GM23248 (cell line): Measurements from ENCODE around the gene LTF.

Source experiments
- EZH2 ChIP-seq: fragments of 200-600 bp; sonication (generic); IDR thresholded peaks from 2 replicates; pipeline ENCODE4 v1.6.1; 2018; ENCODE audit warnings: antibody characterized with exemption, mild to moderate bottlenecking; ENCODE audit not compliant: insufficient read depth, poor library complexity, severe bottlenecking
- EZH2phosphoT487 ChIP-seq: fragments of 200-600 bp; sonication (generic); IDR thresholded peaks from 2 replicates; pipeline ENCODE4 v1.6.1; 2018; ENCODE audit warnings: antibody characterized with exemption, moderate library complexity, mild to moderate bottlenecking, low read depth; ENCODE audit not compliant: insufficient read depth

DNA sequence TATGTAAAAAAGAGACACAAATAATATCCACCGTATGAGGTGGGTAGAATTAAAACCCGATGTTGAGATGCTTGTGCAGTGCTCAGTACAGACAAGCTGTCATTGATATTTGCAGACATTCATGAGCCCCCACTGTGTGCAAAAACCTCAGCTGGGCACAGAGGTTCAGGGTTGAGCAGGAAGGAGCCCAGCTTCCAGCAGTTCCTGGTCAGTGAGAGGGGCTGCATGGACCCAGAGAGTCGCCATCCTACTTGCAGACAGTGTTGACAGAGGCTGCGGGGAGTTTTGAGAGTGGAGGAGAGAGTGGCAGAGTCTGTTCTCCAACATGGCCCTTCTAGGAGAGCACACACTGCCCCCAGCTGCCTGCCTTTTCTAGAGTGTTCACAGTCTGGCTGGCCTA lies 6.1 kb upstream of the LTF start:
- TF ChIP-seq EZH2phosphoT487: no peak
- no peak for TF ChIP-seq EZH2
